Measurements from ENCODE around the gene SLC4A5.

SLC4A5 gene, protein sequence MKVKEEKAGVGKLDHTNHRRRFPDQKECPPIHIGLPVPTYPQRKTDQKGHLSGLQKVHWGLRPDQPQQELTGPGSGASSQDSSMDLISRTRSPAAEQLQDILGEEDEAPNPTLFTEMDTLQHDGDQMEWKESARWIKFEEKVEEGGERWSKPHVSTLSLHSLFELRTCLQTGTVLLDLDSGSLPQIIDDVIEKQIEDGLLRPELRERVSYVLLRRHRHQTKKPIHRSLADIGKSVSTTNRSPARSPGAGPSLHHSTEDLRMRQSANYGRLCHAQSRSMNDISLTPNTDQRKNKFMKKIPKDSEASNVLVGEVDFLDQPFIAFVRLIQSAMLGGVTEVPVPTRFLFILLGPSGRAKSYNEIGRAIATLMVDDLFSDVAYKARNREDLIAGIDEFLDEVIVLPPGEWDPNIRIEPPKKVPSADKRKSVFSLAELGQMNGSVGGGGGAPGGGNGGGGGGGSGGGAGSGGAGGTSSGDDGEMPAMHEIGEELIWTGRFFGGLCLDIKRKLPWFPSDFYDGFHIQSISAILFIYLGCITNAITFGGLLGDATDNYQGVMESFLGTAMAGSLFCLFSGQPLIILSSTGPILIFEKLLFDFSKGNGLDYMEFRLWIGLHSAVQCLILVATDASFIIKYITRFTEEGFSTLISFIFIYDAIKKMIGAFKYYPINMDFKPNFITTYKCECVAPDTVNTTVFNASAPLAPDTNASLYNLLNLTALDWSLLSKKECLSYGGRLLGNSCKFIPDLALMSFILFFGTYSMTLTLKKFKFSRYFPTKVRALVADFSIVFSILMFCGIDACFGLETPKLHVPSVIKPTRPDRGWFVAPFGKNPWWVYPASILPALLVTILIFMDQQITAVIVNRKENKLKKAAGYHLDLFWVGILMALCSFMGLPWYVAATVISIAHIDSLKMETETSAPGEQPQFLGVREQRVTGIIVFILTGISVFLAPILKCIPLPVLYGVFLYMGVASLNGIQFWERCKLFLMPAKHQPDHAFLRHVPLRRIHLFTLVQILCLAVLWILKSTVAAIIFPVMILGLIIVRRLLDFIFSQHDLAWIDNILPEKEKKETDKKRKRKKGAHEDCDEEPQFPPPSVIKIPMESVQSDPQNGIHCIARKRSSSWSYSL

DNA sequence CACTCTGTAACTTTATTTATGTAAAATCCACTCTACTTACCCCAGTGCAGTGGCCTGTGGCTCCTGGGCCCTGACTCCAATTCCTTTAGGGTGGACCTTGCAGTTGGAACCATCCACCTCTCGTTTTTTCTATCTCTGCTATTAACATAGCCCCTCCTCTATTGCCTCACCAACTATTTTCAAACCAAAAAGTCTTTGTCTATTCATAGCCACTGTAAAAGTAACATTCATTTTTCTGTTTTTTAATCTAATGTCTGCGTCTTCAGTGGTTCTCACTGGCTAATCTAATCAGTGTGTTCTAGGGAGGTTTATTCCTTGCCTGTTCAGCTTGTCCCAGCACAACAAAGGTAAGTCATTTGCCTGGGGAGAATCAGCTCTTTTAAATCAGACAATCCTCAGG is at the start of gene SLC4A5:
TSS of gene SLC4A5 (minus strand) at position 101 of the 400 bp plus-strand sequence. CDS start 28,393 bp downstream, outside the sequence.
- H3K27ac Mint-ChIP-seq, result no peak within 1 kb of the TSS
- H3K4me1 Mint-ChIP-seq (ENCODE audit: low read depth), result peaks cover 8% of the 10 kb centered on the region
- H3K9me3 Mint-ChIP-seq, result no peaks in the 10 kb centered on the region
- H3K36me3 Mint-ChIP-seq (ENCODE audit: low read depth), result no peaks in the 10 kb centered on the region
- H3K4me3 Mint-ChIP-seq, result no peak within 1 kb of the TSS
- no peaks in the 10 kb centered on the region for H3K27me3 Mint-ChIP-seq
- intact Hi-C loops (cut with micrococcal nuclease), result no loop called here

DNA sequence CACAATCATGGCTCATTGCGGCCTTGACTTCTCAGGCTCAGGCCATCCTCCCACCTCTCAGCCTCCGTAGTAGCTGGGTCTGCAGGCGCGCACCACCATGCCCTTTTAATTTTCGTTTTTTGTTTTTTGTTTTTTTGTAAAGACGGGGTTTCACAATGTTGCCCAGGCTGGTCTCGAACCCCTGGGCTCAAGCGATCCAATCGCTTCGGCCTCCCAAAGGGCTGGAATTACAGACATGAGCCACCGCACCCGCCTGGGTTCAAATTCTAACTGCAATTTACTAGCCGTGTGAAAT is 49.2 kb upstream of the SLC4A5 start:
- no peaks in the 10 kb centered on the region for H3K4me1 Mint-ChIP-seq (ENCODE audit: low read depth)
- no peak overlapping the region for H3K27ac Mint-ChIP-seq
- no peak overlapping the region for H3K4me3 Mint-ChIP-seq
- H3K36me3 Mint-ChIP-seq (ENCODE audit: low read depth), result peaks cover 6% of the 10 kb centered on the region
- intact Hi-C loops (cut with micrococcal nuclease), result no loop called here
- H3K9me3 Mint-ChIP-seq, result no peaks in the 10 kb centered on the region
- no peaks in the 10 kb centered on the region for H3K27me3 Mint-ChIP-seq

DNA sequence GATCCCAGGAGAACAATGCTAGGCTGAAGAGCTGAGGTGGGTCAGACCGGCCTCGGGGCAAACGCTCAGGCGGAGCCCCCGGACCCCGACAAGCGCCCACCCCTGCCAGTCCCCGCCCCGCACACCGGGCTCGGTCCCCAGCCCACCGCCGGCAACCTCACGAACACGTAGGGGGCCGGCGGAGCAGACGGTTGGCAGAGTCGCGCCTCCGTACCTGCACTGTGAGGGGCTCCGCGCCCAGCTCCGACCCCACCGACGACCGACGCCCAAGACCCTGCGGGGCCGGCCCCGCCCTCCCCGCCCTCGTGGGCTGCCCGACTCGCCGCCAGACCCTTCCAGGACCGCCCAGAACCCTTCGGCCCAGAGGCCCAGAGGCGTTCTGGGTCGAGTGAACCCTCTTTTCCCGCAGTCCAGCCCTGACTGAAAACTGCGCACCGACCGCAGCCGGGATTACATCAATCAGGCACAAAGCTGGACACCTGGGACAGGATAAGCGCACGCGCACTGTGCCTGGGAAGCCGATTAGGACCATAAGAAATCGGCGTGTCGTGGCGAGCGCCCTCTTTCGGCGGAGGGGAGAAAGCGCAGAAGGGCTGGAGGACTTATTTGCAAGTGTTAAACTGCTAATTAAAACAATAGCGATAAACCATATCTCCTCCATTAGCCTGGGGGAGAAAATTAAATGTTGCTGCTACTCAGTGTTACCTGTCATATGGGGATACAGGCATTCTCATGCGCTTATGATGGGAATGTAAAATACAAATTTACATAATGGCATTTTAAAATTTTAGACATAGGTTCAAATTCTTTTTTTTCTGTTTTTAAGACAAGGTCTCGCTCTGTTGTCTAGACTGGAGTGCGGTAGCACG is 48.6 kb upstream of the SLC4A5 start:
- Mint-ChIP-seq H3K4me3 (peak overlapping the region; percentile 86), H3K27ac (peak overlapping the region; percentile 96), H3K27me3 (no peaks in the 10 kb centered on the region), H3K36me3 (ENCODE audit: low read depth) (peaks cover 6% of the 10 kb centered on the region), H3K4me1 (ENCODE audit: low read depth) (no peaks in the 10 kb centered on the region), H3K9me3 (no peaks in the 10 kb centered on the region)
- intact Hi-C loops (cut with micrococcal nuclease), result no loop called here

DNA sequence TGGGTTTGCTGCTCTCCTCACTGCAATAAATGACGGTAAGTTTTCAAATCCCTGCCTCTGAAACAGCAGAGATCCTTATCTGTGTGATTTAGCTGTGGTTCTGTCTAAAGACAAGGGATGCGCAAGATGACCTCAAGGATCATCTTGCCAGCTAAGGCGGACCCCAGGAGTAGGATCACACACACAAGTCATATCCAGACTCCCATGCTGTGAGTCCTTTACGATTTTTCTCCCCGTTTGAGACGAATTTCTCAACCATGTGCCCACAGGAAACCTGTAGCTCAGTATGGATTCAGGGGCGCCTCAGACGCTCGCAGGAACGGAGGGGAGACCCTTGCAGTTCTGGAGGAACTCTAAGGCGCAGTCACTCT is 48.0 kb upstream of the SLC4A5 start:
- Mint-ChIP-seq H3K27me3 (no peaks in the 10 kb centered on the region), H3K4me1 (ENCODE audit: low read depth) (no peaks in the 10 kb centered on the region), H3K36me3 (ENCODE audit: low read depth) (peaks cover 6% of the 10 kb centered on the region), H3K4me3 (peak overlapping the region; percentile 86), H3K27ac (peak overlapping the region; percentile 96), H3K9me3 (no peaks in the 10 kb centered on the region)
- intact Hi-C loops (cut with micrococcal nuclease), result no loop called here

DNA sequence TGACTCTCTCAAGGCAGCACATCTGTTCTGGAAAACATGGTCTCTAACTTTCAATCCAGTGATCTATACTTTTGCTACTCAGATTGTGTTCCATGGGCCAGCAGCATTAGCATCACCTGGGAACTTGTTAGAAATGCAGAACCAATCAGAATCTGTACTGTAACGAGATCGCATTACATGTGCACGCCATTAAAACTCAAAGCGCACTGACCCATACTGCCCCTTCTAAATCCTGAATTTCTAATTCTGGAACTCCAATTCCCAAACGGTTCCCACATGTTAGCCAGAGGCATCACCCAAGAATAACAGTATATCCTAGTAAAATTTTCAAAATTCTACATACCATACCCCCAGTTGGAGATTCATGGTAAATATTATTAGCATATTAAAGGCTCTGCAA is 47.4 kb upstream of the SLC4A5 start:
- Mint-ChIP-seq H3K4me3 (no peak overlapping the region), H3K27ac (no peak overlapping the region), H3K4me1 (ENCODE audit: low read depth) (no peaks in the 10 kb centered on the region)

DNA sequence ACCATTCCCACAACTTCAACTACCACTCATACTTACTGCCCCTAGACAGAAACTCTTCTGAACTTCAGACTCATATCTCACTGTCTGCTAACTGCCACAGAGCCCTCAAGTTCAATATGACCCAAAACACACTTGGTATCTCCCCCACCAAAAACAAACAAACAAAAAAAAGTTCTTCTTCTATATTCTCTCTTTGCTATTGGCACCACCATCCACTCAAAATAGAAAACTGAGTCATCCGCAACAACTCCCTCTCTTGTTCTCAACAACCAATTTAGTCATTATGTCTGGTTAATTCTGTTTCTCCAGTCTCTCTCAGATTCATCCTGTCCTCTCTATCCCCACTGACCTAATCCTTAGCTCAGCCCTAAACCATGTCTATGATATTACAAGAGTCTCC is 44.1 kb upstream of the SLC4A5 start:
- Mint-ChIP-seq H3K4me1 (ENCODE audit: low read depth) (no peaks in the 10 kb centered on the region), H3K27me3 (no peaks in the 10 kb centered on the region), H3K9me3 (no peaks in the 10 kb centered on the region), H3K27ac (no peak overlapping the region), H3K36me3 (ENCODE audit: low read depth) (peaks cover 6% of the 10 kb centered on the region), H3K4me3 (no peak overlapping the region)
- intact Hi-C loops (cut with micrococcal nuclease), result no loop called here

More for the DNA sequence above, 47.4 kb upstream of the SLC4A5 start:
- H3K9me3 Mint-ChIP-seq, result no peaks in the 10 kb centered on the region
- H3K36me3 Mint-ChIP-seq (ENCODE audit: low read depth), result peaks cover 6% of the 10 kb centered on the region
- H3K27me3 Mint-ChIP-seq, result no peaks in the 10 kb centered on the region
- intact Hi-C loops (cut with micrococcal nuclease), result no loop called here

DNA sequence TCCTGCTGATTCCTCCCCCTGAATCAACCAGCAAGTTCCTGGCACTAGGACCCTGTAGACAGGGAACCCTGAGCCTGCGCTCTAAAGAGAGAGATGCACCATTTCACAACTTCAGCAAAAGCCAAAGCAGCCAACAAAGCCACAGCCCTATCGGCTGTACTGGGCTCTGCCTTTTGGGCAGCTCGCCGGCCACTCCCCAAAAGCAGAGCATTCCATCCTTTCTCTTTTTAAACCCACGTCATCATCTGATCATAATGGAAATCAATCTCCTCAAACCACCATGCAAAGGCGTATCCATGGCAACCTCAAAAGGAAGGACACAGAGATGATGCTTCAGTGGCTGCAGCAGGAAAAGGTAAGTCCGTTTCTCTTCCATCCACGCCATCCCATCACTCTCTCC is 42.2 kb upstream of the SLC4A5 start:
- H3K27me3 Mint-ChIP-seq, result no peaks in the 10 kb centered on the region
- no peak overlapping the region for H3K27ac Mint-ChIP-seq
- H3K4me1 Mint-ChIP-seq (ENCODE audit: low read depth), result peaks cover 12% of the 10 kb centered on the region
- no peaks in the 10 kb centered on the region for H3K9me3 Mint-ChIP-seq
- no peak overlapping the region for H3K4me3 Mint-ChIP-seq
- H3K36me3 Mint-ChIP-seq (ENCODE audit: low read depth), result peaks cover 6% of the 10 kb centered on the region
- intact Hi-C loops (cut with micrococcal nuclease), result no loop called here

DNA sequence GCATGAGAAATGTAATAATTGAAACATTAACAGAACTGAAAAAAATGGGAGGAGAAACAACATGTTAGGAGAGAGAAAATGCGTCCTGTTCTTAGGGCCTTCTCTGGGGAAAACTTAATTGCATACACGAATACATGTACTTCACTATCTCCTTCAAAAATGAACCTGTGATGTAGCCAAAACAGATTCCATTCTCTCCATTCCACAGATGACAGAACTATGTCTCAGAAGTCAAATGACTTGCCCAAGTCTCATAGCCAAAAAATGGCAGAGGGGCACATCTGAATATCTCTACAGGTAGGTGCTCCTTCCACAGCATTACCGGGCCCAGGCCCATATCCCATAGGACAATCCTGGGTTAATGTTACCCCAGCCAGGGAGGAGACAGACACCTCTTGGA is 40.8 kb upstream of the SLC4A5 start:
- no peaks in the 10 kb centered on the region for H3K27me3 Mint-ChIP-seq
- H3K4me1 Mint-ChIP-seq (ENCODE audit: low read depth), result peaks cover 21% of the 10 kb centered on the region
- intact Hi-C loops (cut with micrococcal nuclease), result no loop called here
- no peak overlapping the region for H3K27ac Mint-ChIP-seq
- peaks cover 6% of the 10 kb centered on the region for H3K36me3 Mint-ChIP-seq (ENCODE audit: low read depth)
- H3K9me3 Mint-ChIP-seq, result no peaks in the 10 kb centered on the region
- H3K4me3 Mint-ChIP-seq, result no peak overlapping the region

DNA sequence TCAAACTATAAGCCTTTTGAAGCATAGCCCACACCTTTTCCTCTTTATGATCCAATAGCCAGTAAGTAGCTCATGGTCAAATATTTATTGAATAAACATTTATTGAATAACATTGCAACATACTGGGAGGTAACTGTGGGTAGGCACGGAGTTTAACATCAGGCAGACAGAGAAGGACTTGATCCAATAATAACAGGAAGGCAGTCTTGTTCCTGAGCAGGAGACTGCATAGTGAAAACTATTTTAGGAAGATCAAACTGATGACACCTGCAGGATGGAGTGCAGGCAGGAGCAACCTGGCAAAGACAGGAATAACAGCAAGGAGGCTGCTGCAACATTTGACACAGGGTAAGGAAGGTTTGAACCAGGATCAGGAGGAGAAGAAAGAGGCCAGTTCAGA is 40.0 kb upstream of the SLC4A5 start:
- H3K27ac Mint-ChIP-seq, result no peak overlapping the region
- intact Hi-C loops (cut with micrococcal nuclease), result no loop called here
- peaks cover 12% of the 10 kb centered on the region for H3K36me3 Mint-ChIP-seq (ENCODE audit: low read depth)
- H3K9me3 Mint-ChIP-seq, result no peaks in the 10 kb centered on the region
- no peaks in the 10 kb centered on the region for H3K27me3 Mint-ChIP-seq
- H3K4me1 Mint-ChIP-seq (ENCODE audit: low read depth), result peaks cover 21% of the 10 kb centered on the region
- no peak overlapping the region for H3K4me3 Mint-ChIP-seq

DNA sequence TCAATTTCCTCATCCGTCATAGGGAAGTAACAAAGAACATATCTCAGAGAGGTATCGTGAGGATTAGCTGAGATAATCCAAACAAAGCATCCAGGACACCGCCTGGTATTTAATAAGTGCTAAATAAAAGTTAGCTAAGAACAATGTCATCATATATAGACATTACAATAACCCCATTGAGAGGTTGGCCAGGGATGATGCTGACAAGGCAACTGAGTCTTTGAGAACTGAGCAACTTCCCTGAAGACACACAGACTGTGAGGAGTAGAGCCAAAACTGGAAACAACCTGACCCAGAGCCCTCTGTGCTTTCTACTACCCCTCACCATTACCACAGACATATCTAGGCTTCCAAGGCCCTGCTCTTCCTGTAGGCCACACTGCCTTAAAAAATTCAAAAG is 38.5 kb upstream of the SLC4A5 start:
- intact Hi-C loops (cut with micrococcal nuclease), result no loop called here
- H3K36me3 Mint-ChIP-seq (ENCODE audit: low read depth), result peaks cover 27% of the 10 kb centered on the region
- no peak overlapping the region for H3K27ac Mint-ChIP-seq
- H3K4me3 Mint-ChIP-seq, result no peak overlapping the region
- no peaks in the 10 kb centered on the region for H3K27me3 Mint-ChIP-seq
- H3K9me3 Mint-ChIP-seq, result no peaks in the 10 kb centered on the region
- peaks cover 21% of the 10 kb centered on the region for H3K4me1 Mint-ChIP-seq (ENCODE audit: low read depth)

DNA sequence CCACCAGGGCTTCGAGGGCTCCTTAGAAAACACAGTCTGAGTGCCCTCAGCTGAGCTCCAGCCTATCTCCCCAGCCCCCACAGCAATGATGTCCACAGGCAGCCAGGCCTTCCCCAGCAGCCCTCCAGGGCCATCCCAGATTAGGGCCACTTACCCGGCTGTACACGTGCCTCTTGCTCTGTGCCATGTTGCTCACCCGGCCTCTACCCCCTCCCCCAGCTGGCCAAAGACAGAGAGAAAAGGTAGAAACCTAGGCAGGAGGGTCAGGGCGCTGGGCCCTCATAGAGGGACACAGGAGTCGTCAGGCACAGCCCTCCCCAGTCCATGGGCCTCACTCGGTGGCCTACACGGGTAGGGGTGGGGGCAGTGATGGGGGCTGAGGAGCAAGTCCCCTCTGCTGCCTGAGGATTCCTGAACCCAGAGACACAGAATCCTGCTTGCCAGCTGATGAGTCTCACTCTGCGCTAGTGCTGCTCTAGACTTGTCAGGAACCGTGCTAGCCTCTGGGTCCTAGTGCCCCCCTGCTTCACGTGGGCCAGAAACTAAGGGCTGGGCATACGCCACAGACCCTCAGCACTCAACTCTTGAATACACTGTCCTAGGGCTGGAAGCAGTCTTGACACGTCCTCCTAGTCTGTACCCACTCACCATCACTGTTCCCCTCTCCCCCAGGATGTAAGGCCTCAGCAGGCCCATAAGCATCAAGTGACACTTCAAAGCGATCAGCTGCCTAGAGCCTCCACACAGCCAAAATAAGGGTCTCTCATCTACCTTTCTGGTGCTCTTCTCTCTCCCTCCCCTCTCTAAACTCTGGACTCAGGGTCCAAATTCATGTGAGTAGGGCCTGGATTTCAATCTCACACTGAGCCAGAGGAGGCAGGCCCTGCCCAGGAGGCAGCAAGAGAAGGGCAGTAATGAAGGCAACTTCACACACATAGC is 36.9 kb upstream of the SLC4A5 start, which contains the start of gene DCTN1:
TSS of gene DCTN1 (minus strand) at position 461 of the 939 bp plus-strand sequence. CDS start at position 187, 274 bp downstream.
- H3K4me1 Mint-ChIP-seq (ENCODE audit: low read depth), result peaks cover 27% of the 10 kb centered on the region
- peak within 1 kb of the TSS; percentile 5 for H3K27ac Mint-ChIP-seq

DNA sequence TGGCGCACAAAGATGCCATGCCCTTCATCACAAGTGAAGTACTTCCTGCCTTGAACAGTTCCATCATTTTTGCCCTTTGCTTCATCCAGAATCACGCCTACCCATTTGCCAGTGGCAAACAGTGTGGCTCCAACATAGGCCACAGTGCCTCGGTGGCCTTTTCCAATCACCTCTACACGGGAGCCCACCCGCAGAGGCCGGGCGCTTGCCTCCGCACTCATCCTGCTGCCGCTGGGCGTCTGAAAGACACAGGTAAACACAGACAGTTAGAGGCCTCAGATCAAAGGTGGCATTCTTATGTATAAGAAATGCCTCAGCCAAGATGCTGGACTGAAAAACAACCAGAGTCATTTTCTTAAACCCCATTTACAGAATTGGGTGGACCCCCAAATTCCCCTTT is 34.8 kb upstream of the SLC4A5 start:
- Mint-ChIP-seq H3K4me3 (no peak overlapping the region), H3K4me1 (ENCODE audit: low read depth) (peaks cover 32% of the 10 kb centered on the region), H3K27me3 (no peaks in the 10 kb centered on the region), H3K36me3 (ENCODE audit: low read depth) (peaks cover 56% of the 10 kb centered on the region), H3K9me3 (no peaks in the 10 kb centered on the region), H3K27ac (no peak overlapping the region)
- intact Hi-C loops (cut with micrococcal nuclease), result no loop called here

More for the DNA sequence above, 36.9 kb upstream of the SLC4A5 start, which contains the start of gene DCTN1:
- Mint-ChIP-seq H3K4me3 (no peak within 1 kb of the TSS), H3K36me3 (ENCODE audit: low read depth) (peaks cover 43% of the 10 kb centered on the region), H3K27me3 (no peaks in the 10 kb centered on the region), H3K9me3 (no peaks in the 10 kb centered on the region)
- intact Hi-C loops (cut with micrococcal nuclease), result no loop called here

Measured in dendritic cell treated with granulocyte-macrophage colony-stimulating factor and Interleukin-4, amounts not matched to agents 40 ng/mL and 50 ng/mL, for 4 days (primary cell).